ENCODE data around the gene F5.

Gene F5

DNA sequence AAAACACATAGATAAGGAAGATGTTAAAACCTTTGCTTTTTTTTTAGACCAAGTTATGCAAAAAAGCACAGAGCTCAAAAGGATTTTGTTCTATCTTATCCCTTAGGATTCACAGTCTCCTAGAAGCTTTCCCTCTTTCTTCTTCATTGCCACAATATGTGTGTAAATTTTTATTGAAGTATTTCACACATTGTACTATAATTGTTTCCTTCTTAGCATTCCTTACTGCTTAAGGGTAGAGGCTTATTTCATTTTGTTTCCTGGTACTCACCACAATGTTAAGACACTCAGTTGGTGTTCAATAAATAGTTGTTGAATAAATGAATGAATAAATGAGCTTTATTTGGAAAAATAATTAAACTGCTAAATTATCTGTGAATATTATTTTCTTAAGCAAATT is 70.6 kb downstream of the F5 start:
- no peak overlapping the region for H3K4me3 ChIP-seq (ENCODE audit: control insufficient read depth, low read depth, low read length)
- no peak for DNase-seq (ENCODE audit: low read depth)
- TF ChIP-seq, protein P1, sequence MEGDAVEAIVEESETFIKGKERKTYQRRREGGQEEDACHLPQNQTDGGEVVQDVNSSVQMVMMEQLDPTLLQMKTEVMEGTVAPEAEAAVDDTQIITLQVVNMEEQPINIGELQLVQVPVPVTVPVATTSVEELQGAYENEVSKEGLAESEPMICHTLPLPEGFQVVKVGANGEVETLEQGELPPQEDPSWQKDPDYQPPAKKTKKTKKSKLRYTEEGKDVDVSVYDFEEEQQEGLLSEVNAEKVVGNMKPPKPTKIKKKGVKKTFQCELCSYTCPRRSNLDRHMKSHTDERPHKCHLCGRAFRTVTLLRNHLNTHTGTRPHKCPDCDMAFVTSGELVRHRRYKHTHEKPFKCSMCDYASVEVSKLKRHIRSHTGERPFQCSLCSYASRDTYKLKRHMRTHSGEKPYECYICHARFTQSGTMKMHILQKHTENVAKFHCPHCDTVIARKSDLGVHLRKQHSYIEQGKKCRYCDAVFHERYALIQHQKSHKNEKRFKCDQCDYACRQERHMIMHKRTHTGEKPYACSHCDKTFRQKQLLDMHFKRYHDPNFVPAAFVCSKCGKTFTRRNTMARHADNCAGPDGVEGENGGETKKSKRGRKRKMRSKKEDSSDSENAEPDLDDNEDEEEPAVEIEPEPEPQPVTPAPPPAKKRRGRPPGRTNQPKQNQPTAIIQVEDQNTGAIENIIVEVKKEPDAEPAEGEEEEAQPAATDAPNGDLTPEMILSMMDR (IDR thresholded peaks at IDR 0.05; ENCODE audit: control insufficient read depth, insufficient read depth, low read depth, low read length, missing control alignments), result no peak

DNA sequence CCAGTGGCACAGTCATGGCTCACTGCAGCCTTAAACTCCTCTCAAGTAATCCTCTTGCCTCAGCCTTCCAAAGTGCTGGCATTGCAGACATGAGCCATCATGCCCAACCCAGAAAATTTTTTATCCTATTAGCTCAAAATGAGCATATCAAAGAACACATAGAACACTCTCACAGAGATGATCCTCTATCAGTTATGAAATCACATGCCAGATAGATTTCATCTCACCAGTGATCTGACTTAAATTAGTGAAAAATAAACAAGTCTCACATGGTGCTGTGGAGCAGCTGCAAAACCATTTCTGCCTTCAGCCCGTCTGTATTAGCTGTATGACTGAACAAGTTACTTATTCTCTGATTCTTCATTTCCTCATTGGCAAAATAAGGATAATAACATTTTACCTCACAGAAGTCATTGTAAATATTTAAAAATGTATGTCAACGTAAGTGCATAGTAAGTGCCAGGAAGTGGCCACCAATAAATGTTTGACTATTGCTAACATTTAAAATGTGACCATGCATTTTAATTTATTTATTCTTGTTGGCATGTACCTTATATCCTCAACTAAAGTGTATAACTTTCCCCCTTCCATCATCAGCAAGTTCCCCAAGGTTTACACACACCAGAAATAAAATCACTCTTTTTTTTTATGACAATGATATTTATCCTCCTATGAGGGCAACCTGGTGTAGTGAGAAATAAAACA is 71.6 kb downstream of the F5 start:
- DNase-seq (ENCODE audit: low read depth), result no peak
- no peak overlapping the region for H3K4me3 ChIP-seq (ENCODE audit: control insufficient read depth, low read depth, low read length)
- TF ChIP-seq, protein P1 (IDR thresholded peaks at IDR 0.05; ENCODE audit: control insufficient read depth, insufficient read depth, low read depth, low read length, missing control alignments), result no peak

DNA sequence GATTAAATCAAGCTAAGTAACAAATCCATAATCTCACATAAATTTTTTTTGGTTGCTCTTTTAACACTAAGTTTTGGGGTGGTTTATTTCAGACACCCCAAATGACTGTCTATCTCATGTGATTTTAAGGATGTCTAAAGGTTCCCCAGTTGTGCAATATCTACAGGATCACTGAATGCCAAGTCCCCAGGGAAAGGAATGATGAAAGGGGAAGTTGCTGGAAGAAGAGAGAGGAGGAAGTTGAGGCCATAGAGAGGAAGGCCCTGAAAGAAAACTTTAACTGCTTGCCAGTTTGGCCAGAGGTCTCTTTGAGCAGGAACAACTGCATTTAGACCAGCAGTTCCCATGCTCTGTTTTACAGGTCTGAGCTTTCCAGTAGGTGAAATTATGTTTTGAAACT is 73.1 kb downstream of the F5 start:
- TF ChIP-seq, protein P1 (IDR thresholded peaks at IDR 0.05; ENCODE audit: control insufficient read depth, insufficient read depth, low read depth, low read length, missing control alignments), result no peak
- no peak overlapping the region for H3K4me3 ChIP-seq (ENCODE audit: control insufficient read depth, low read depth, low read length)
- DNase-seq (ENCODE audit: low read depth), result no peak

DNA sequence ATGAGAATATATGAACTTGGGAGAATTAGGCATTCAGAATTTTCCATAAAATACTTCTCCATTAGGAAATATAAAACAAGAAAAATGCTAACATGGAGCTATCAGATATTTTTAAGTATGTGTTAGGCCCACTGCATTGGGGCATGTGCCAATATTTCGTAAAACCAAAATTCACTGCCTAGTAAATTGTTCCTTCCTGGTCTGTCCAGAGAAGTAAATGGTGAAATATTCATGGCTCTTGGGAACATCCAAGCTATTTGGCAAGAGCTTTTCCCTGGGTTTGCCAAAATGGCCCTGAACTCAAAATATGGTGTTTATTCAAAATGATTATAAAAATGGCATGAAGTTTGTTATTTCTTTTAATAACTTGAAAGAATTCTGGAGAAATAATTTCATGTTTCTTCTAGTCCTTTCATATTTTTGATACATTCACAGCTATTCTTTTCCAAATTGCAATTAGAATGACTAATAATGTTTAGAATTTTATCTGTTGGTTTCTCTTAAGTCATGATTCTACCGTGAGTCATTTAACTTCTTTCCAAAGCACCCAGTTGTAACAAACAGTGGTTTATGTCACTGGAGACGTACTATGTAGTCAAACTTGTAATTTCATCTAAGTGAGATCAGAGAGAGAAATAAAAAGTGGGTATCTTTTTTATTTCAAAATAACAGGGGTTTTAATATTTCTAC is 74.8 kb downstream of the F5 start:
- TF ChIP-seq, protein P1 (IDR thresholded peaks at IDR 0.05; ENCODE audit: control insufficient read depth, insufficient read depth, low read depth, low read length, missing control alignments), result no peak
- H3K4me3 ChIP-seq (ENCODE audit: control insufficient read depth, low read depth, low read length), result no peak overlapping the region
- DNase-seq (ENCODE audit: low read depth), result peak; percentile 43

DNA sequence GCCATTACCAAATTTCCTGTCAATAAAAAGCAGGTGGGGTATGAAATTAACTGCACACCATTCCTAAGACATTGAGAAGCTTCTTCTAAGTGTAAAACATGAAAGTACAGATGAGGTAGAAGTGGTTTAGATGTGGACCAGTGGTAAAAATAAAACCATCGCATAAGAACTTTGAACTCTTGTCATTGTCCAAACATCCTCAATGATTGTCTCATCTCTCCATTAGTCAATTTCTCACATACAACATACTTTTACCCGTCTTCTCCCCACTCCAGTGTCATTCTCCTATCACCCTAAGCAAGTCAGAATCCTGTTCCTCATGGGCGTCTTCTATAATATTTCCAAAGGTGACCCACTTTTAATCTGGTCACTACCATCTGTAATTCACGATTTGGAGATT is 76.2 kb downstream of the F5 start:
- no peak for DNase-seq (ENCODE audit: low read depth)
- TF ChIP-seq, protein P1 (IDR thresholded peaks at IDR 0.05; ENCODE audit: control insufficient read depth, insufficient read depth, low read depth, low read length, missing control alignments), result no peak
- H3K4me3 ChIP-seq (ENCODE audit: control insufficient read depth, low read depth, low read length), result no peak overlapping the region

DNA sequence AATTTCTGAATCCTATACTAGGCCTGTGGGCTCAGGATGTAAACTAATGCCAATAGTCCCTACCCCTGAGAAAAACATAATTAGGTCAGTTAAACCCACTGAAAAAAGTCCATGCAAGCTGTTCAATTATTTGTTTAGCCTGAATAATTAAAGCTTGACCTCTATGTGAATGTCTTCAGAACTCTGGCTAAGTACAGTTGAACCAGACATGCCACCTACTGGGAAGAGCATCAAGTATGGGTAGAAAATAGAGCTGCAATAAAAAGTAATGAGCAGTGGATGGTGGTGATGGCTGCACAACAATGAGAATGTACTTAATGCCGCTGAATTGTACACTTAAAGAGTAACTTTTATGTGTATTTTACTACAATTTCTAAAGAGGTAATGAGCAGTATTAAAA is 76.9 kb downstream of the F5 start:
- TF ChIP-seq, protein P1 (IDR thresholded peaks at IDR 0.05; ENCODE audit: control insufficient read depth, insufficient read depth, low read depth, low read length, missing control alignments), result no peak
- no peak for DNase-seq (ENCODE audit: low read depth)
- H3K4me3 ChIP-seq (ENCODE audit: control insufficient read depth, low read depth, low read length), result no peak overlapping the region
